Measurements from ENCODE around the gene THUMPD1. TPM values are rescaled to one million over a fixed set of nuclear protein-coding genes. Genes with fewer than 3 reads are reported as not detected.

The THUMPD1 gene
- total RNA-seq, 6 experiments from 2014 or later, result 13.5 to 26.4 (median 16.5) TPM

DNA sequence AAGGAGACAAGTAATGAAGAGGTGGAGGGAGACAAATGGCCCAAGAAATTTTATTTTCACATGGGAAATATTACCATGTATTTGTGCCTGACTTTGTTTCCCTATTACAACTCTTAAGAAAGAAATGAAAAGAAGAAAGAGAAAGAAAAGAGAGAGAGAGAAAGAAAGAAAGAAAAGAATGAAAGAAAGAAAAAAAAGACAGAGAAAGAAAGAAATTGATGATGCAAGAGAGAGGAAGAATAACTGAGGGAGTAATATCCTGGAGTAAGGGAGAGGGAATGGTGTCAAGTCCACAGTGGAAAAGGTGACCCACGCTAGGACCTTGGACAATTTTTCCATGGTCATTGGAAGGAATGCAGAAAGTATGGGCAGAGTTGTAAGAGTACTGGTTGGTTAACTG lies 12.1 kb upstream of the THUMPD1 start:
- Histone ChIP-seq H3K27me3 (no peaks in the 10 kb centered on the region), H3K27ac (no peak overlapping the region), H3K9me3 (no peaks in the 10 kb centered on the region), H3K4me3 (no peak overlapping the region), H3K36me3 (no peaks in the 10 kb centered on the region), H3K4me1 (no peaks in the 10 kb centered on the region)
- no peak for ATAC-seq
- intact Hi-C loops (cut with DNase I), result no loop called here
- no CpG with 5 or more reads among the region's 1 CpG for WGBS (ENCODE audit: insufficient coverage, low coverage, low lambda C conversion rate, missing lambda C conversion rate)
- no peak for TF ChIP-seq CTCF (IDR thresholded peaks at IDR 0.05)
- no peak for TF ChIP-seq POLR2A (IDR thresholded peaks at IDR 0.05)
- DNase-seq, result no peak

DNA sequence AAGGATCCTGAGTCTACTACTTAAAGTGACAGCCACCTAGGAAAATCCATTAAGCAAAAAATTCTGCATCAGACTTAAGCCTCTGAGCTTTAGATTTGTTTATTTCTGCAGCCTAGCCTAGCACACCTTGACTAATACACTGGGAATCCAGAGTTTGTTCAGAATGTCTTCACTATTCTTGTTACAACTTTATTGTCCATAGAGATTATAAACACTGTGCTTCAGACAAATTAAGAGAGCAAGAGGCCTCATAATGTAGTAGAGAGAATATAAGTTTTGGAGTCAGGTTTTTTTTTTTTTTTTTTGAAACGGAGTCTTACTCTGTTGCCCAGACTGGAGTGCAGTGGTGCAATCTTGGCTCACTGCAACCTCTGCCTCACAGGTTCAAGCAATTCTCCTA lies 8.9 kb upstream of the THUMPD1 start:
- Histone ChIP-seq H3K9me3 (no peaks in the 10 kb centered on the region), H3K27me3 (no peaks in the 10 kb centered on the region), H3K4me1 (no peaks in the 10 kb centered on the region), H3K36me3 (no peaks in the 10 kb centered on the region), H3K4me3 (no peak overlapping the region), H3K27ac (no peak overlapping the region)
- intact Hi-C loops (cut with DNase I), result no loop called here
- ATAC-seq, result no peak
- DNase-seq, result no peak
- 71% methylated on average over 1 of the region's 1 CpG for WGBS (ENCODE audit: insufficient coverage, low coverage, low lambda C conversion rate, missing lambda C conversion rate)
- TF ChIP-seq POLR2A (IDR thresholded peaks at IDR 0.05), result no peak
- TF ChIP-seq CTCF (IDR thresholded peaks at IDR 0.05), result no peak

- DNase-seq, result no peak
- Histone ChIP-seq H3K9me3 (no peaks in the 10 kb centered on the region), H3K27ac (no peak overlapping the region), H3K36me3 (no peaks in the 10 kb centered on the region), H3K4me1 (no peaks in the 10 kb centered on the region), H3K27me3 (no peaks in the 10 kb centered on the region), H3K4me3 (no peak overlapping the region)
- TF ChIP-seq CTCF (IDR thresholded peaks at IDR 0.05), result no peak
- no peak for TF ChIP-seq POLR2A (IDR thresholded peaks at IDR 0.05)
- intact Hi-C loops (cut with DNase I), result no loop called here
- WGBS (ENCODE audit: insufficient coverage, low coverage, low lambda C conversion rate, missing lambda C conversion rate), result no CpG with 5 or more reads among the region's 1 CpG
- ATAC-seq, result no peak
These were observed 7.9 kb upstream of the THUMPD1 start for GRCh38 chr16:20749474-20749873.

DNA sequence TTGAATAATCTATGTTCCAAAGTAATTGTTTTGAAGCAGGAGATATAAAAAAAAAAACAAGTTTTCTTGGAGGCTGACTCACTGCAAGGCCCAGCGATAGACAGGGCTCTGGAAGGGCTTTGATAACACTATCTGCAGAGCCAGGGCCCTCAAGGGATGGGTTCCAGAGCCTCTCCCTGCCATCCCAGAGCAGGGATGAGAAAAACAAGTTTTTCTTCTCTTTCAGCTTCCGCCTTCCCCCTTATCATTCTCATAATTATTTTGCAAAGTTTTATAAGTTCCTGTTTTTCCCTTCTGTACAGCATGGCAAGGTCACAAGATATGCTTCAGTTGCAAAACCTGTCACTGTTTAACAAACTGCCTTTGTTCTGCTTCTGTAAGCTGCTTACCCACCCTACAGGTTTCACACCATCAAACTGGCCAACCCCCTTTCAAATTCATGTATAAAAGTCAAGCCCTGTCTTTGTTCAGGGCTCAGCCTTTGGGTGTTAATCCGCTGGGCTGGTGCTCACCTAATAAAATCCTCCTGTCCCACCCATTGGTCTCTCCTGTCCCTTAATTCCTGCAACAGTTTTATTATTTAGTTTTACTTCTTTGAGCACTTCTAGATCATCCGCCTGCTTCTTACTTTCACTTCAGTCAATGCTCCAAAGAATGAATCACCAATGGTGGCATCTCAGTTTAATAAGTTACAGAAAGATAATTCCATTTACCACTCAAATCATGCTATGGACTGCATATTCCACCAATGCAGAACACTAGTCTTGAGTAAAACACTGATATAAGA lies 5.6 kb upstream of the THUMPD1 start:
- ATAC-seq (peak in 1 of 4 donors; percentile 69), DNase-seq (no peak)
- Histone ChIP-seq H3K36me3 (no peaks in the 10 kb centered on the region), H3K9me3 (no peaks in the 10 kb centered on the region), H3K27ac (no peak overlapping the region), H3K4me3 (no peak overlapping the region), H3K27me3 (no peaks in the 10 kb centered on the region), H3K4me1 (peaks cover 0 to 11% (median 4%) of the 10 kb centered on the region in 4 donors)
- intact Hi-C loops (cut with DNase I), result no loop called here
- WGBS (ENCODE audit: insufficient coverage, low coverage, low lambda C conversion rate, missing lambda C conversion rate), result 54% methylated on average over 4 of the region's 4 CpGs
- no peak for TF ChIP-seq CTCF (IDR thresholded peaks at IDR 0.05)
- TF ChIP-seq POLR2A (IDR thresholded peaks at IDR 0.05), result no peak
